Esophagus (tissue), 2 donors: Measurements from ENCODE around the gene GTF2H4. TPM values are rescaled to one million over a fixed set of nuclear protein-coding genes. Genes with fewer than 3 reads are reported as not detected.
"Not testable (repeated sequence)": the region's sequence is repeated elsewhere in the genome, so short reads cannot be mapped to it uniquely, and the experiment has no call there.

Source experiments
- H3K27ac ChIP-seq, 2 donors: one replicate each; pipeline ENCODE4 v1.5.1; 2013; ENCODE audit warnings: low read depth in 2 of 2, mild to moderate bottlenecking in 2 of 2, inconsistent platforms in 1 of 2, low read length in 1 of 2, moderate library complexity in 1 of 2
- H3K27me3 ChIP-seq, 2 donors: one replicate each; pipeline ENCODE4 v1.6.1; 2013; ENCODE audit warnings: low read length in 2 of 2, control low read depth in 1 of 2, mild to moderate bottlenecking in 1 of 2; ENCODE audit not compliant: insufficient read depth in 2 of 2, control insufficient read depth in 1 of 2
- H3K36me3 ChIP-seq, 2 donors: one replicate each; pipeline ENCODE4 v1.6.1; 2013; ENCODE audit warnings: low read length in 1 of 2; ENCODE audit not compliant: control insufficient read depth in 2 of 2, insufficient read depth in 2 of 2
- H3K4me1 ChIP-seq, 2 donors: one replicate each; pipeline ENCODE4 v1.6.1; 2013; ENCODE audit warnings: low read length in 1 of 2; ENCODE audit not compliant: control insufficient read depth in 2 of 2, insufficient read depth in 2 of 2
- H3K4me3 ChIP-seq, 2 donors: one replicate each; pipeline ENCODE4 v1.5.1; 2013; ENCODE audit warnings: low read length in 2 of 2, mild to moderate bottlenecking in 2 of 2, low read depth in 1 of 2, moderate library complexity in 1 of 2
- H3K9me3 ChIP-seq, 2 donors: one replicate each; pipeline ENCODE4 v1.6.1; 2013; ENCODE audit warnings: mild to moderate bottlenecking in 2 of 2, low read depth in 1 of 2, low read length in 1 of 2, moderate library complexity in 1 of 2; ENCODE audit not compliant: control insufficient read depth in 2 of 2, insufficient read depth in 1 of 2
- WGBS, 2 donors: extraction: QIAGEN DNeasy Blood & Tissue Kit; methylation state at CpG; one replicate each; pipeline ENCODE4 v1.1.7; 2013; 5-methylcytosine and 5-hydroxymethylcytosine counted together
- polyA plus RNA-seq, 2 donors: library from polyadenylated mRNA; stranded (reverse); fragments of 200-250 nt; gene quantifications; one replicate each; pipeline ENCODE4 v1.2.3, GENCODE V29; 2013
- donor health status: healthy with polysubstance abuse.
- donor health status: Bipolar disorder and iron deficiency.

Gene GTF2H4
- polyA plus RNA-seq = 10 to 100 TPM; 20.6 to 32.0 TPM

DNA sequence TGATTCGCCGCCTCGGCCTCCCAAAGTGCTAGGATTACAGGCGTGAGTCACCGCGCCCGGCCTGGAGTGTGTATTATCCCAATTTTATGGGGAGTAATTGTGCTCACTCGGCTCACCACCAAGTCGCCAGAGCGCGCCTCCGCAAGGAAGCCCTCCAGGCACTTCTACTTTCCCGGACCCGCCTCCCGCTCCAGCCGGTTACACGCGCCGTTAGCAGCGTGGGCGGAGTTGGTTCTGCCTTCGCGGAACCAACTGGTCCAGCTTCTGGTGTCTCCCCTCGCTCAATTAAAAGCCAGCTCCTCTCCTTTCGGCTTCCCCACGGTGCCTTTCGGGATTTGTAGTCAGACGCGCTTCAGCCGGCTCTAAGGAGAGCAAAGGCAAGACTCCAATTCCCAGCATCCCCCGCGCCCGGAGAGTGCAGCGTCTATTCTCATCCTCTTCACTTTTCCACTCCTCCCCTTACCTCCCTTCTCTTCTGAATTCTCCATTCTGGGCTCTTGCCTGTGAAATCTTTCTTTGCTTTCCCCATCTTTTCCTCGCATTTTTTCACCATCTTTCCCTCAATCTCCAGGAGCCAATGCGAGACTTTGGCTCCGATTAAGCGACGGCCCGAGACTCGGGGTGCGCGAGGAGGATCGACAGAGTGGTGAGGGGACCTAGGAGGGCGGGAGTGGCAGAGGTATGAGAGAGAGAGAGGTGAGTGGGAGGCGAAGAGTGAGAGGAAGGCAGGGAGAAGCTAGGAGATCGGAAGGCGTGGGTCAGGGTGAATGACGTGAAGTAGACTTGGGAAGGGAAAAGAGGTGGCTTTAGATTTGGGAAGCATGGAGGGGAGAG lies at the start of gene GTF2H4:
TSS of gene GTF2H4 (plus strand) at position 450 of the 834 bp plus-strand sequence.
- H3K36me3 ChIP-seq = peaks cover 0 to 10% of the 10 kb centered on the region in 2 donors
- WGBS, 2 donors = 0 to 1% methylated on average over 49 of the region's 49 CpGs
- no peaks in the 10 kb centered on the region for H3K9me3 ChIP-seq
- H3K27me3 ChIP-seq = no peaks in the 10 kb centered on the region
- H3K4me3 ChIP-seq = peak within 1 kb of the TSS; percentile 88 to 94
- peak within 1 kb of the TSS; percentile 45 to 80 for H3K27ac ChIP-seq
- peaks cover 0 to 4% of the 10 kb centered on the region in 2 donors for H3K4me1 ChIP-seq

- 99% methylated on average over 4 of the region's 4 CpGs for WGBS, 2 donors
- not testable (repeated sequence) for H3K4me3 ChIP-seq, H3K36me3 ChIP-seq, H3K27me3 ChIP-seq, H3K9me3 ChIP-seq, H3K4me1 ChIP-seq, H3K27ac ChIP-seq
Observed at GRCh38 chr6:30859726-30860125, 48.3 kb upstream of the GTF2H4 start.

DNA sequence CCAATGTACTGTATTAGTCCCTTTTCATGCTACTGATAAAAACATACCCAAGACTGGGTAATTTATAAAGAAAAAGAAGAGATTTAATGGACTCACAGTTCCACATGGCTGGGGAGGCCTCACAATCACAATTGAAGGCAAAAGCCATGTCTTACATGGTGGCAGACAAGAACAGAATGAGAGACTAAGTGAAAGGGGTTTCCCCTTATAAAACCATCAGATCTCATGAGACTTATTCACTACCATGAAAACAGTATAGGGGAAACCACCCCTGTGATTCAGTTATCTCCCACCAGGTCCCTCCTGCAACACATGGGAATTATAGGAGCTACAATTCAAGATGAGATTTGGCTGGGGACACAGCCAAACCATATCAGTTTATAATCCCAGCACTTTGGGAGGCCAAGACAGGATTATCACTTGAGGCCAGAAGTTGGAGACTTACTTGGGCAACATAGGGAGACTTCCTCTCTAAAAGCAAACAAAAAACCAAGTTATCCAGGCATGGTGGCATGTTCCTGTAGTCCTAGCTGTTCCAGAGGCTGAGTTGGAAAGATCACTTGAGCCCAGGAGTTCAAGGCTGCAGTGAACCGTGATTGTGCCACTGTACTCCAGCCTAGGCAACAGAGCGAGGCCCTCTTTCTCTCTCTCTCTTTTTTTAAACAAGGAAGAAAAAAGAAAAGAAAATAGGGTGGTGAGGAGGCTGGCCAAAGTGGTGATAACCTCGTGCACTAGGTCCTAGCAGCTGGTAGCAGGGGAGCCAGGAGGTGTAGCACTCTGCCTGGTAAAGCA lies 46.6 kb upstream of the GTF2H4 start:
- 74 to 80% methylated on average over 3 of the region's 3 CpGs for WGBS, 2 donors
- Histone ChIP-seq H3K27ac (no peak overlapping the region), H3K9me3 (peaks cover 0 to 3% of the 10 kb centered on the region in 2 donors), H3K4me1 (no peaks in the 10 kb centered on the region), H3K36me3 (no peaks in the 10 kb centered on the region), H3K4me3 (no peak overlapping the region), H3K27me3 (no peaks in the 10 kb centered on the region)

DNA sequence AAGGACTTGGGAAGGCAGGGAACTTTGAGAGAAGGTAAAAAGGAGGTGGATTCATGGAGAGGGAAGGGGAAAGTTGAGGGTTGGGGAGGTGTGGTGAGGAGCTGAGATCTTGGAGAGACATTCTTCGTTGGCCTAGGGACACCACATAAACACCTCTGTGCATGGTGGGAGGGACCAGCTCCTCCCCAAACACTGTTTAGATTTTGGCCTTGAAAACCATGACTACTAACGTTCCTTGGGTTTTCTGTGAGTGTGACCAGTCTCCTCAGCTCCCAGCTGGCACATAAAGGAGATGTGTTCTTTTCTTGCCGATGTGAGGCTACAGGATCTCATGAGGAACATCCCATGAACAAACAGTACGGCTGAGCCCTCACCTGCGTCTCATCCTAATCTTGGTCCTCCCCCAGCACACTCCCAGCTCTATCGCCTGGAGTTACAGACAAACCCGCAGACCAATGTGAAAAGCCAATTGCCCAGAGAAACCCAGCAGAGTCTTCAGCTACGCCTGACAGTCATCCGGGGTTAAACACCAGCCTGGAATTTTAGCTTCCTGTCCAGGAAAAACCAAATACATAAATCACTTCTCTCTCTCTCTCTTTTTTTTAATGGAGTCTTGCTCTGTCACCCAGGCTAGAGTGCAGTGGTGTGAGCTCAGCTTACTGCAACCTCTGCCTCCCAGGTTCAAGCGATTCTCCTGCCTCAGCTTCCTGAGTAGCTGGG lies 45.7 kb upstream of the GTF2H4 start:
- Histone ChIP-seq H3K4me3 (no peak overlapping the region), H3K4me1 (no peaks in the 10 kb centered on the region), H3K27ac (no peak overlapping the region), H3K27me3 (no peaks in the 10 kb centered on the region), H3K36me3 (no peaks in the 10 kb centered on the region), H3K9me3 (peaks cover 0 to 3% of the 10 kb centered on the region in 2 donors)
- 73 to 80% methylated on average over 10 of the region's 10 CpGs for WGBS, 2 donors

GRCh38 chr6:30864325-30864724 lies 43.7 kb upstream of the GTF2H4 start:
- no peaks in the 10 kb centered on the region for H3K4me1 ChIP-seq
- H3K9me3 ChIP-seq = peaks cover 0 to 3% of the 10 kb centered on the region in 2 donors
- no peaks in the 10 kb centered on the region for H3K27me3 ChIP-seq
- no peak overlapping the region for H3K4me3 ChIP-seq
- no peak overlapping the region for H3K27ac ChIP-seq
- 82 to 85% methylated on average over 4 of the region's 4 CpGs for WGBS, 2 donors
- H3K36me3 ChIP-seq = no peaks in the 10 kb centered on the region

GRCh38 chr6:30869241-30869749 lies 38.7 kb upstream of the GTF2H4 start:
- WGBS, 2 donors = 85 to 89% methylated on average over 12 of the region's 12 CpGs

DNA sequence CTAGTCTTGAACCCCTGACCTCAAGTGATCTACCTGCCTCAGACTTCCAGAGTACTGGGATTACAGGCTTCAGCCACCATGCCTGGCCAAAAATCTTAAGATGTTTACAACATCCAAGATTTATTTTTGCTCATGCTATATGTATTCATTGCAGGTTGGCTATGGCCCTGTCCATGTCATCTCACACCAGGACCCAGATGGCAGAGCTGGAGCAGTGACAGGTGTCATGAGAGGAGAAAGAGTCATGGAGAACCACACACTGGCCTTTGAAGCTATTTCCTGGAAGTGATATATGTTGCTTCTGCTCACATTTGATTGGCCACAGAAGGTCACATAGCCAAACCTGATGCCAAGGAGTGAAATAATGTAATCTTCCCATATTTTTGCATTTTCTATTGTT lies 37.5 kb upstream of the GTF2H4 start:
- no peak overlapping the region for H3K4me3 ChIP-seq
- no peaks in the 10 kb centered on the region for H3K27me3 ChIP-seq
- H3K36me3 ChIP-seq = no peaks in the 10 kb centered on the region
- H3K27ac ChIP-seq = no peak overlapping the region
- no peaks in the 10 kb centered on the region for H3K9me3 ChIP-seq
- H3K4me1 ChIP-seq = no peaks in the 10 kb centered on the region

More at GRCh38 chr6:30869241-30869749, 38.7 kb upstream of the GTF2H4 start:
- not testable (repeated sequence) for H3K27ac ChIP-seq, H3K27me3 ChIP-seq, H3K4me3 ChIP-seq, H3K36me3 ChIP-seq, H3K9me3 ChIP-seq, H3K4me1 ChIP-seq

DNA sequence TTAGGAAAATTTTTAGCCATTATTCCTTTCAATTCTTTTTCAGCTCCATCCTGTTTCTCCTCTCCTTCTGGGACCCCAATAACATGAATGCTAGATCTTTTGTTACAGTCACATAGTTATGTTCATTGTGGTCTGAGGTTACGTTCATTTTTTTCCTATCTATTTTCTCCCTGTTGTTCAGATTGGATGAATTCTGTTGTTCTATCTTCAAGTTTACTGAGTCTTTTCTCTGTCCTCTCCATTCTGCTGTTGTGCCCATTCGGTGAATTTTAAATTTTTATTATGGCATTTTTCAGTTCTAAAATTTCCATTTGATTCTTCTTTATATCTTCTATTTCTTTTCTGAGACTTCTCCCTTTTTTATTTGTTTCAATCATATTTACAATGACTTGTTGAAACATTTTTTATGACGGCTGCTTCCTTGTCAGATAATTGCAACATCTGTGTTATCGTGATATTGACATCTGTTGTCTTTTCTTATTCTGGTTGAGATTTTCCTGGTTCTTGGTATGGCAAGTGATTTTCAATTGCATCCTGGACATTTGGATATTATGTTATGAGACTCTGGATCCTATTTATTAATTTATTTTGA lies 36.3 kb upstream of the GTF2H4 start:
- no peaks in the 10 kb centered on the region for H3K9me3 ChIP-seq
- no peak overlapping the region for H3K4me3 ChIP-seq
- no peaks in the 10 kb centered on the region for H3K36me3 ChIP-seq
- H3K27me3 ChIP-seq = no peaks in the 10 kb centered on the region
- no peak overlapping the region for H3K27ac ChIP-seq
- 82 to 88% methylated on average over 4 of the region's 4 CpGs for WGBS, 2 donors
- H3K4me1 ChIP-seq = no peaks in the 10 kb centered on the region

DNA sequence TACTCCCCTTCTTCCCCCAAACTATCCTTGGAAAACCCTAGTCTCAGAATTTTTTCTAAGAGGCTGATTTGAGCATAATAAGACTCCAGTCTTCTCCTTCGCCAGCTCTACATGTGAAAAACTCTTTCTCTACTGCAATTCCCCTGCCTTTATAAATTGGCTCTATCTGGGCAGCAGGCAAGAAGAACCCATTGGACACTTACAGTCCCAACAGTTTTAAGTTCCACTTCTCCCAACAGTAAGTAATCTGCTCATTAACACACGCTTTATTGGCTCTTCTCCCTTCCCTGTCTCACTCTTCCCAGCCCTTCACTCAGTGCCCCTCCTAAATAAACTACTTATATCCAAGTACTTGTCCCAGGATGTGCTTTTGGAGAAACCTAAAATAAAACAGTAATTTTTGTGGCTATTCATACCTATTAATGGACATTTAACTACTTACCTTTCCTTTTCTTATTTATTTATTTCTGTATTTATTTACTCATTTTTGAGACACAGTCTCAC lies 34.8 kb upstream of the GTF2H4 start:
- no peaks in the 10 kb centered on the region for H3K36me3 ChIP-seq
- 93 to 96% methylated on average over 2 of the region's 2 CpGs for WGBS, 2 donors
- H3K9me3 ChIP-seq = no peaks in the 10 kb centered on the region
- no peaks in the 10 kb centered on the region for H3K27me3 ChIP-seq
- peaks cover 0 to 1% of the 10 kb centered on the region in 2 donors for H3K4me1 ChIP-seq
- no peak overlapping the region for H3K27ac ChIP-seq
- H3K4me3 ChIP-seq = no peak overlapping the region
